Stimulated activated CD4-positive, alpha-beta T cell treated with anti-CD3 and anti-CD28 coated beads, Interleukin-4, amount 100 ng/mL, for 4 hours (primary cell): ENCODE data around the gene XG.
"Not testable (repeated sequence)": the region's sequence is repeated elsewhere in the genome, so short reads cannot be mapped to it uniquely, and the experiment has no call there.

ENCODE experiments used
- DNase-seq, 2 experiments: peaks; one replicate each; pipeline ENCODE4 v3.0.0-alpha.2; 2020

The XG gene, protein sequence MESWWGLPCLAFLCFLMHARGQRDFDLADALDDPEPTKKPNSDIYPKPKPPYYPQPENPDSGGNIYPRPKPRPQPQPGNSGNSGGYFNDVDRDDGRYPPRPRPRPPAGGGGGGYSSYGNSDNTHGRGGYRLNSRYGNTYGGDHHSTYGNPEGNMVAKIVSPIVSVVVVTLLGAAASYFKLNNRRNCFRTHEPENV

DNA sequence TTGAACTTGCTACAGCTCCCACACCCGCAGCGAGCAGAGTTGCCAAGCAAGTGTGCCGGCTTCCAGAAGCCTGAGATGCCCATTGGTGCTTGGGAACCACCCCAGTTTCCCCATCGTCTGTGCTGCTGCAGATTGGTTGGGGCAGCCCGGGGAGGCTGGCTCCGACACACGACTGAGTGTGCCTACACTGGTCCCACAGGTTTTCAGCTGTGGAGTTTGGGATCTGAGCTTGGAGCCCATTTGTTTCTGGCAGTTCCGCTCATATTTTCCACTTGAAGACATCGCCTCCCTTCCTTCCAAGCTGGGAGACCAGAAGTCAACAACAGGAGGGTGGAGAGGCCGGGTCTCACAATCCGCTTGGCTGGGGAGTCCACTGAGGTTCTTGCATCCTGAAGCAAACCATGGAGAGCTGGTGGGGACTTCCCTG is at the start of gene XG:
Gene XG, plus strand, starts transcription at position 167 of the 427 bp plus-strand sequence. Its CDS starts 235 bp downstream, at position 402.
- not testable (repeated sequence) for DNase-seq

DNA sequence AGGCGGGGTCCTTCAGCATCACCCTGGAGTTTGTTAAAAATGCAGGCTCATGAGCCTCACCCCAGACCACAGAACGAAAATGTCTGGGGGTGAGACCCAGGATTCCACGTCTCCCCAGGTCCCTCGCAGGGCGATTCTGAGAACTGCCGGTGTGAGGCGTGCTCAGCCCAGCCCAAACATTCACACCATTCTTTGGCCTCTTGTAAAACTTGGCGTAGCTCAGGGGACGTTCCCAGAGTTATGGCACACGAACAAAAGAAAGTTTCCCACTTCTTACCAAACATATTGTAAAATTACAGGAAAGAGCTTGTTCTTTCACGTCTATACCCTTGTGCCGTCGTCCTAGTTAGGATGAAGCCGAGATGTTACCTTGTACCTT is 47.9 kb upstream of the XG start:
- no peak for DNase-seq

DNA sequence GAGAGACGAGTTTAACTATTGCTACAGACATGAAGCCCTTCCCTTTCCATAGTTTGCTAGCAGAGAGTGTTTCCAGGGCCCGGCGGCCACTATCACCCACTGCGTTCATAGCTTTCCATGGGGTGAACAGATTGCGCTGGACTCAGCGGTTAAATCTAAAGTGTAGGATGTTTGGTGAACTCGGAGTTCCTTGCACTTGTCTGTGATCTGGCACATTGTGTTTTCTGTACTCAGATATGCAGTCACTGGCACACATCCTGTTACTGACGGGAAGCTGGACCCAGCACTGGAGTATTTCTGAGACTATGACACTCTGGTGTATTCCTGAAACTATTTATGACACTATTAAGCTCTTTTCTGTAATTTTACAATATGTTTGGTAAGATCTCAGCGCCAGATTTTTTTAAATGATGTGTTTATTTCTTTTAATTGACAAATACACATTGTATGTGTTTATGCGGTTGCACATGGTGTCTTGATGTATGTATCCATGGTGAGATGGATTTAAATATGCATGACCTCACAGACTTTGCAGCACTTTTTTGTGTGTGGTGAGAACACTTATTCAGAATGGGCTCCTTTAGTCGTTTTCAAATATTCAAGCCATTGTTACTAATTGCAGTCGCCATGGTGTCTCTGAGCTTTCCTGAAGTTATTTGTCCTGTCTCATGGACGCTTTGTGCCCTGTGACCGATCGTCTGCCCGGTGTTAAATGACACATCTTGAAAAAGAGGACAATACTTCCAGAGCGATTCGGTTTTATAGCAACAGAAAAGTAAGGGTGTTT is 46.6 kb upstream of the XG start:
- no peak for DNase-seq

DNA sequence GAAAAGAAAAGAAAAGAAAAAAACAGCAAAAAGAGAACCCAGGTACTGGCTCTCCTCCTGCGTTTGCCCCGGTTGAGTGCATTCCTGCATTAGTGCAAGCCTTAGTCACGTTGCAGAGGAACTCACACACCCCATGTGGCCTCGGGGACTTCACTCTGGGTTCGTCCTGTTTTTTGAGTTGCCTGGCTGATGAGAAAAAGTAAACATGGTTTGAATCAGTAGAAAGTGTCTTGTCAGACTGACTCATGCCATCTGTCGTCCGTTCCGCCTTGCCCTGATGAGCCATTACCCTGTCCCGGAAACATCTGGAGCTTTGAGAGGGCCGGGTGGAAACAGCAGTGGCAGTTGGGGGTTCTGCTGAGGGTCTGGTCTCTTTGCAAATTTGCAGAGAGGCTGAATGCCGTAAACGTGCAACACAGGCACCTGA is 44.5 kb upstream of the XG start:
- peak; percentile 19 to 55 for DNase-seq

DNA sequence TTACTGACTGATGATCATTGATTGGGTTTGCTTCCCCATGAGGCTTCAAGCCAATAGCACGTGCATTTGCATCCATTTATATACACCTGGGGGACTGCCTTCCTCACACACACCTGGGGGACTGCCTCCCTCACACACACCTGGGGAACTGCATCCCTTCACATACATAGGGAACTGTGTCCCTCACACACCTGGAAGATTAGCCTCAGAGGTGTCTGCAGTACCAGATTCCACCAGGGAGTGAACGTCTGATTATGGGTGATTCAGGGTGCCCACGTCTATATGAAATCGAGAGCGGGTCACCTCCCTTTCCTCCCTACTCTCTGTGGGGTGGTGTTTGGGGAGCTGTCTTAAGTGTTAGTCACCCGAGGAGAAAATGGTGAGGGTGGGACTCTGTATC is 43.8 kb upstream of the XG start:
- no peak for DNase-seq

DNA sequence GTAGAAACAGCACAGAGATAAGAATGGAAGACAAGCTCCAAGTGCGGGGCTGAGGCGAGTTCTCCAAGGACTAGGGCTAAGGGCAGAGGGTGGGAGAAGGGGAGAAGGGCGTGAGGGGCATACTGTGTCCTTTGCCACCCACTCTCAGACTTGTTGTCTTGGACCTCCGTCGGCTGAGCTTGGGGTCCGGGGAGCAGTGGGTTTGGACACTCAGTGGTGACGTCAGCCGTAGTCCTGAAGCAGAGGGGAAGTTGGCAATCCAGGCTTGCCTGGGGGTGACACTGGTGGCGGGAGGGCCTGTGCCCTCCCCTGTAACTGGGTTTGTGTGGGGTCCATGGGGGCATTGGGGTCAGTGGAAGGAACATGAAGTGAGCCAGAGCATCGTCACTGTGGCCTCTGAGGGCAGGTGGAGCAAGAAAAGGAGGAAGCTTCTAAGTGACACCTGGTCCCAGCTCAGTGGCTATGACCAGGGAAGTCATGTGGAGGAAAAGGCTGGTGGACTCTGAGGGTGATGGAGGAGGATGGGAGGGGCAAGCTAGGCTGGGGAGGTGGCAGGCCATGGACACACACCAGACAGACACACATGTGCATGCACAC is 43.1 kb upstream of the XG start:
- DNase-seq: no peak

DNA sequence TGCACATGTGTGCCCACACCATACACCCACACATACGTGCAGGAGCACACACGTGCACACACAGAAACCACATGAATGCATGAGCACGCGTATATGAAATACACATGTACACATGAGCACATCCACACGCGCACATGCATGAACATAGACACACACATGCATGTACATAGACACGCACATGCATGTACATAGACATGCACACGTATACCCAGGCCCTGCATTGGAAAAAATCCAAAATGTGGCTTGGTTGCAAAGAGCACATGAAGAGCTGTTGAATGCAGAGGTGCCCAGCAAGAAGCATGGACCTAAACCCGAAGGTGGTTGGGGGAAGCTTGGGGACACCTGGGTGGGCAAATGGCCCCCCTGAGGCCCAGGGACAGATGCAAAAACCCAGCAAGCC is 42.3 kb upstream of the XG start:
- no peak for DNase-seq

DNA sequence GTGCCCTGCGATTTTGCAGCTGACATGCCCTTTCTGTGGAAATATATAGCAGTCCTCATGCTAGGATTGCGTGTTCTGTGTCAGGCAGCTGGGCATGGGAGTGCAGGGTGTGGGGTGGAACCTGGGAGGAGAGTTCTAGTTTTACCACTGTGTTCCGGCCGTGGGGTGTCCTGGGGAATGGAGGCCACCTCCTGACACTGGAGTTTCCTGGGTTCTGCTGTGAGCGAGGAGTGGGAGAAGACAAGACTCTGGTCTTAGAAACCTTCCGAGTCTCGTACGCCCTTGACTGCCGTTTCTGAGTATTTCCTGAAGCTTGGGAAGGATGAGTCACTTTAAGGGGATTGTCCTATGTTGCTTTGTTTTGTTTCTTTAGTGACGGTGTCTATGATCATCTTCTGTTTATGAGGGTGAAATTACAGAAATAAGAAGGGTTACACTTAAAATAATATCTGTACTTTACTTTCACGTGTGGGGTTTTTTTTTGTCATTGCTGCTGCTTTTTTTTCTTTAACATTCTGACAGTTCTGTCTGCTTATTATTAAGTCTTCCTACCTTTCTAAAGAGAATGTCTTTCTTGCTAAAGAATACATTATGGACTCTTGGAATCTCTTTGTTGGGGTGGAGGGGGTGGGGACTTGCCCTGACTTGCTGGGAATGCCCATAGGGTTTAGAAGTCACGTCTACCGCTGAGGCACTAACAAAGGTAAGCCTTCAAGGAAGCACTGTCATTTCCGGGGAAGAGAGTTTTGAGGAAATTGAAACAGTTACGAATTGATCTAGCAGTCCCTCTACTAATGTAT is 41.6 kb upstream of the XG start:
- peak; percentile 31 to 61 for DNase-seq

DNA sequence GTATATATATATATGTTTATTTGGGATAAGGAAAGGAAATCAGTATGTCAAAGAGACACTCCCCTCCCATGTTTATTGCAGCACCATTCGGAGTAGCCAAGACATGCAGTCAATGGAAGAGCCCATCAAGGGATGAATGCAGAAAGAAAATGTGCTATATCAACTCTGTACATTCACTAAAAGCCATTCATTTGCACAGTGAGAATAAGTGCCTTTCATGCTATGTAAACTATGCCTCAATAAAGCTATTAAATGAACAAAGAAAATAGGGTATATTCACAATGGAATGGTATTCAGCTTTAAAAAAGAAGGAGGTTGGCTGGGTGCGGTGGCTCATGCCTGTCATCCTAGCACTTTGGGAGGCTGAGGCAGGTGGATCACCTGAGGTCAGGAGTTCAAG is 40.4 kb upstream of the XG start:
- no peak for DNase-seq

DNA sequence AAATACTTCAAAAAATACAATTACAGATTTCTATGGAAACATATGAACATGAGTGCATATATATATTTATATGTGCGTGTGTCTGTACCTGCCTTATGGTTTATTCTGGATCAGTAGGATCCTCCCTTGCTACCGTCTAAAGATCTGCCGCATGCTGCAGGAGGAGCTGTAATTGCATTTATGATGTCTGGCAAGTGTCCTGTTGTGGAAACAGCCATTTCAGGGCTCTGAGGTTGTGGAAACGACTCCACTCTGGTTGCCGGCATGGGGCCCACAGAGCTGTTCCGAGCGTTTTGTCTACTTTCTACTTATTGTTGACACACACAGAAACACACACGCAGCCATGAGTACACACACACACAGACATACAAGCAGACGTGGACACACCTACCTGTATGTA is 39.4 kb upstream of the XG start:
- DNase-seq: no peak

DNA sequence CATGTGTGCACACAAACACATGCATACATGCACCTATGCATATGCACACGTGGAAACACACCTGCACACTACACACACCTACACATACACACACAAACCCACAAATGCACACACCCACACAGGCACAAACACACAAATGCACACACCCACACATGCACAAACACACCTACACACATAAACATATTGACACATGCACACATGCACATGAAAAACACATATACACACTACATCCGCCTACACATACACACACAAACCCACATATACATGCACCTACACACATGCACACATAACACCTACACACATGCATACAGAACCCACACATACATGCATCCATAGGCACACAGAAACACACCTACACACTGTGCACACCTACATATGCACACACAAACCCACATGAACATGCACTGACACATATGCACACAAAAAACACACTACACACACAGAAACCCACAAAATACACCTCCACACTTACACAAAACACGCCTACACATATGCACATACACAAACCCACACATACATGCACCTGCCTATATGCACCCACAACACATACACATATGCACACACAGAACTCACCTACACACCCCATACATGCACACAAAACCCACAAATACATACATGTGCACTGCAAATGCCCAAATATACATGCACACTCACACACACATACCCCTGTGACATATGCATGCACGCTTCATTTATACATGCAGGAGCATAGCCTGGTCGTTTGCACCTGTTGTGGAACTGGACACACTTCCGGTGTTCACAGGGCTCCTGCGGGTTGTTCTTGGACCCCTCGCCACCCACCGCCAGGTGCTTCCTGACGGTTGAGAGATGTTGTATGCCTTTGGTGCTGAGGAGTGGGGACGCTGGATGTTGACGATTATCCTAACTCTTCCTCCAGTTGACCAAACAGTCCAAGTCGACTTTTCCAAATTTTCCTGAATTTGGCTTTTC is 38.7 kb upstream of the XG start:
- DNase-seq: no peak

DNA sequence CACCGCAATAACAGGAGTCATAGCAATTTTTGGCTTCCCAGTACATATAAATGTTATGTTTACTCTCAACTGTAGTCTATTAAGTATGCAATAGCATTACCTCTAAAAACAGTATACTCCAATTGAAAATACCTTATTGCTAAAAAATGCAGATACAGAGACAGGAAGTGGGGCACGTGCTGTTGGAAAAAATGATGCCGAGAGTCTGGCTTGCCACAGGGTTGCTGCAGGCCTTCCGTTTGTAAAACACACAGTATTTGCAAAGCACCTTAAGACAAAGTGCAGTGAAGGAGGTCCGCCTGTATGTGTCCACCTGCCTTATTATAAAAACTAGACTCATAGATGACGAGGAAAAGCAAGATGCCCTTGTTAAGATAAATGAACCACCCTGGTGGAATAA is 37.3 kb upstream of the XG start:
- peak in 1 of 2 experiments; percentile 48 for DNase-seq

DNA sequence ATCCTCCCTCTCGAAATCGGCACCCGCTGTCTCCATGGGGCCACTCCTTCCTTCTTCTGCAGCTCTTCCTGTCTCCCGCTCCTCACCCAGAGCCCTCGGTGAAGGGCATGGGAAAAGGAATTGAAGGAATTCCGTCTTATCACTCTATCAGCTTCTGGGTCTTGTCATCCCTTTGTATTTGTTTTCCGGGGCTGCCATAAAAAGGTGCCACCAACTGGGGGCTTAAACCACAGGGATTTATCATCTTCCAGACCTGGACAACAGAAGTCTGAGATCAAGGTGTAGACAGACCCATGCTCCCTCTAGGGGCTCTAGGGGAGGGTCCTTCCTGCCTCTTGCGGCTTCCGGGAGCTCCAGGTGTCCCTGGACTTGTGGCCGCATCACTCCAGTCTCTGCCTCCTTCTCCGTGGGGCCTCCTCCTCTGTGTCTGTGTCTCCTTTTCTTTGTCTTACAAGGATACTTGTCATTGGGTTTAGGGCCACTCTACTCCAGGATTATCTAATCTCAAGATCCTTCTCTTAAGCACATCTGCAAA is 36.7 kb upstream of the XG start:
- DNase-seq: no peak

DNA sequence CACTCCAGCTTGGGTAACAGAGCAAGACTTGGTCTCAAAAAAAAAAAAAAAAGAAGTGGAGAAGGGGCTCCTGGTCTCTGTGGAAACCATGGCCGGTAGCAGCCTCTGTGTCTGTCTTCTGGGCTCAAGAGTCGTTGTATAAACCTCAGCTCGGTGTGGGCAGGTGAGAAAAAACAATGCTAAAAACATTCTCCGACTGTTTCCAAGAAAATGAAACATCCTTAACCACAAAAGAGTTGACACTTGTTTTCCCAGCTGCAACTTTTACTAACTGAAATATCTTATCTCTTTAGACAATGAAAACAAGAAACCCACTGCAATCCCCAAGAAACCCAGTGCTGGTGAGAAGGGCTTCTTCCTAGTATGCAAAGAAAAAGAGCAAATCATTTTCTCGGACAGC is 34.5 kb upstream of the XG start:
- DNase-seq: no peak

DNA sequence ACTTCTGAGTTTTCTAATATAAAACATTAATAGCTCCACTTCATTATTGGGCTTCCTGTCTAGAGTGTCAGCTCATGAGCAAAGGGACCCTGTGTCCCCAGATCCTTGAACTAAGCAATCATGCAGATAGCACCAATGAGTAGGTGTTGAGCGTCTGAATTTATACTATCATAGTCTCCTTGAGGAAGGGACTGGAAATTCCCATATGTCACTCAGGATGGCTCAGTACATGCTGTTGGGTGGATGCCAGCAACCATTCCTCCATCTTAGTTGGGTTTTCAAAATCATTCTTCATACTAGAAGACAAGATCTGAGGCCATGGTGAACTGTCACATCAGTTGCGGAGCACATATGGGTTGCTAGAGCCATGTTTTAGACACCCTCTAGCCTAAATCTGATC is 33.0 kb upstream of the XG start:
- no peak for DNase-seq

DNA sequence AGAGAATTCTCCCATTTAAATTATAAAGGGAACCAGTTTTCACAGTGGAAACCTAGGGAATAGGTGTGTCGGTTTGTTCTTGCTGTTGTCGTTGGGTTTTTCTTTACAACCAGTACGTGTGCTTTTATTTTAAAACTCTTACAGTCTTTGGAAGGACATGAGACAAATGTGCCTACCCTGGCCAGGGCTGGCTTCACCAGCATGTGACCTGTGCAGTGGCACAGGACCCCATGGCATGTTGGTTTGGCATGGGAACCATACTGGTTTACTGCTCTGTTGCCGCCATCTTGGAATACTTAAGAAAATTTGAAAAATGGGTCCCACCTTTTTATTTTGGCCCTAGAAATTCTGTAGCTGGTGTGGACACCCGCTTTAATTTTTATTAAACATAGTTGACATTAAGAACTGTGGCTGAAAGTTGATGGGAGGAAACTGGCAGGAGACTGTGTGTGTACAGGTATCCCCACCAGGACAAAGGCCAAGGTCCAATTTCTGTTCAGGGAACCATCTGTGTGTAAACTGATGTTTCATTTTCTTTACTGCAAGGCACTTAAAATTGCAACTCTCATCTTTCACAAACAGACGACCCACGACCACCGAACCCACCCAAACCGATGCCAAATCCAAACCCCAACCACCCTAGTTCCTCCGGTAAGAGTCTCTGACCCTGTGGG is 31.9 kb upstream of the XG start:
- no peak for DNase-seq

DNA sequence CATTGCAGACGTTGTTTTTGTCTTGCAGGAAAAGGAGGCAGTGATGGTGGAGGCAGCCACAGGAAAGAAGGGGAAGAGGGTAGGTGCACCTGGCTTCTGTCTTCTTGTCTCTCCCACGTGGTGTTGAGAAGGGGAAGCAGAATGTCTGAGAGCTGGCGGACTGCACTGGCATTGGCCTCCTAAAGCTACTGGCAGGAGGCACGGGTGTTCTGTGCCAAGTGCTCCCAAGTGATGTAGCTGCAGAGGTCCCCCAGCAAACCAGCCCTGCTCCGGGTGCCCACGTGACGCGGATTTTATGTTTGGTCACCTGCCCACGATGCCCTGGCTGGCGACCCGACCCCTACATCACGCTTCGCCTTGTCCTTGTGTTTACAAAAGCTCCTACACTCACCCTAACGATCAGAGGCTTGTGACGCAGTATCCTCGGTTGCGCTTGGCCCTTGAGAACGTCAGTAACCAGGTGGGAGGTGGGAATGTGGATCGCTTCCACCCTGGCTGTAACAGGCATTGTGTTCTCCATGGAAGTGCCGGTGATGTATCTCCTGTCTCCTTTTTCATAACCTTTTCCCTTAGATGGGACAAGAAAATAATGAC is 28.5 kb upstream of the XG start:
- no peak for DNase-seq

DNA sequence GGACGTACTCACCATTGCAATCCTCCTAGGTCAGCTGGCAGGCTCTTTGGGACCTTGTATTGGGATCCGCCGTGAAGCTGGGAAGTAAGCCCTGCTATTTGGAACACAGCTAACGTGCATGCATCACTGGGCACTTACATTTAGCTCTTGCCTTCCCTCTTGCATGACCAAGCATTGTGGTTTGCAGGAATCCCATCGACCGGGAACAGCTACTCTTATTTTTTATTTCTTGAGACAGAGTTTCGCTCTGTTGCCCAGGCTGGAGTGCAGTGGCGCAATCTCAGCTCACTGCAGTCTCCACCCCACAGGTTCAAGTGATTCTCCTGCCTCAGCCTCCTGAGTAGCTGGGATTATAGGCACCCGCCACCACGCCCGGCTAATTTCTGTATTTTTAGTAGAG is 24.6 kb upstream of the XG start:
- not testable (repeated sequence) for DNase-seq

DNA sequence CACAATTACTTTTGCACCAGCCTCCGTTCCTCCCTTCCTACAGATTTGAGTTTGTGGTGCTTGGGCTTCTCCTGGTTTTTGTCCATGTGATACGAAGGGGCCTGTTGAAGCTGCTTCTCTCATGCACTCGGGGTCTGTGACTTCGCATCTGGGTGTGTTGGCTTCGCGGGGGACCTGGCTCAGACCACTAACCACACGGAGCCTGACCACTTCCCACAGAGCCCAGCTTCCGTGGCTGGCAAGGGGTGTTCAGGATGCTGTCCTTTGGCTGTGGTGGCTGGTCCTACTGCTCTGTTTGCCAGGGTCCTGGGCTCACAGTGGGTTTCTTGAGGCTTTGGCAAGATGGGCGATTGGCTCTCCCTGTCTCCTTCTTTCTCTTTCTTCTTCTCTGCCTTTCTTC is 19.8 kb upstream of the XG start:
- DNase-seq: no peak

DNA sequence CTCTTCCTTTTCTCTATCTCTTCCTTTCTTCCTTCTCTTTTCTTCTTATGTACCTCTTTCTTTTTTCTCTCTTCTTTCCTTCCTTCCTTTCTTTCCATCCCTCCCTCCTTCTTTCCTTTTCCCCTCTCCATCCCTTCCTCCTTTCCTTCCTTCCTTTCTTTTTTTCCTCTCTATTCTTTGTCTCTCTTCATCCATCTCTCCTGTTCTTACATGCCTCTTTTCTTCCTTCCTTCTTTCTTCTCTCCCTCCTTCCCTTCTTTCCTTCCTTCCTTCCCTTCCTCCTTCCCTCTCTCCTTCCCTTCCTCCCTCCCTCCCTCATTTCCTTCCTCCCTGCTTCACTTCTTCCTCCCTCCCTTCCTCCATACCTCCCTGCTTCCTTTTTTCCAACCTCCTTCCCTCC is 19.2 kb upstream of the XG start:
- no peak for DNase-seq

DNA sequence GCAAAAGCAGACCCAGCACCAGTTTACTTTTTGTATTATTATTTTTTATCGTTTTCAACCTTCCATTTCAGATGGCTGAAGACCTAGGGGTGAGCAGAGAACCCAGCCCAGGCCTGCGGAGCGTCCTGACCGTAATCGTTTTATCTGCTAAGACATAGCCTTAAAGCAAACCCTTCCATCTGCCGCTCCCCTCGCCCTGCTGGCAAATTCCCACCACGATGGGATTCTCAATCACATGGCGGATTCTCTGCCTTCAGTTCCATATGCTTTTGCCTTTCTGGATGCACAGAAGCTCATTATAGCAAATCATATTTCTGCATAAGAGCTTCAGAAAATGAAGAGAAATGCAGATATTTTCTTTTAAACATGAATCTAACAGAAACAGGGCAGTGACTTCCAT is 18.6 kb upstream of the XG start:
- DNase-seq: no peak
